HCT116 (cell line): Measurements from ENCODE around the gene CUX1. TPM values are rescaled to one million over a fixed set of nuclear protein-coding genes. Genes with fewer than 3 reads are reported as not detected.

Experiments
- ATAC-seq: fragments of 200-7000 bp; cut with Tn5 transposase; 2 replicates; pipeline ENCODE4 v1.9.1; 2020; ENCODE audit warnings: mild to moderate bottlenecking, moderate library complexity
- BruUV-seq: library from RNA; stranded (reverse); fragments of 400-500 nt; replicated peaks from 2 replicates; lab custom pipeline; 2021; lab: Mats Ljungman, UMichigan
- CTCF ChIA-PET: fragments of 300-600 bp; sonication (Branson Sonifier 250); formaldehyde crosslinking; loops from one replicate; lab custom pipeline; 2021; ENCODE audit warnings: antibody characterized with exemption; lab: Charles Lee
- POLR2A ChIA-PET: fragments of 300-600, 350-600 bp; sonication (Branson Sonifier 250); formaldehyde crosslinking; loops from one replicate; lab custom pipeline; 2021; ENCODE audit warnings: antibody characterized with exemption; lab: Charles Lee
- RAD21 ChIA-PET, 2 experiments: fragments of 300-600 bp; sonication (Branson Sonifier 250); formaldehyde crosslinking; loops; one replicate each; lab custom pipeline; 2023; ENCODE audit warnings: low total read pairs in 2 of 2; ENCODE audit not compliant: uncharacterized antibody in 2 of 2, unreplicated experiment in 2 of 2, low non-redundant PET in 1 of 2; lab: Charles Lee
- DNase-seq: peaks from one replicate; pipeline ENCODE4 v3.0.0-alpha.2; 2010; ENCODE audit warnings: low read depth, low spot score
- H2AFZ ChIP-seq: fragments of 200-600 bp; shearing (Covaris generic), sonication (generic); 2 replicates; pipeline ENCODE4 v1.6.1; 2017; ENCODE audit warnings: low read depth, mixed run types, mixed read lengths, antibody characterized with exemption, low read length; ENCODE audit not compliant: poor library complexity, severe bottlenecking
- H3K27ac ChIP-seq: 2 replicates; pipeline ENCODE4 v1.5.1; 2012; ENCODE audit warnings: low read depth, low read length
- H3K27me3 ChIP-seq: fragments of 200-600 bp; sonication (generic); 2 replicates; pipeline ENCODE4 v1.6.1; 2016; ENCODE audit warnings: mixed run types, low read length, mixed read lengths; ENCODE audit not compliant: insufficient read depth
- H3K36me3 ChIP-seq, 2 experiments: fragments of 200-500 bp in 1 of 2; fragments of 200-600 bp in 1 of 2; sonication (Bioruptor generic) in 1 of 2; sonication (generic) in 1 of 2; 2 replicates each; pipeline versions ENCODE4 v1.5.1 to v1.6.1; 2014 to 2016; ENCODE audit warnings: low read length in 2 of 2, inconsistent platforms in 1 of 2, mixed read lengths in 1 of 2, mixed run types in 1 of 2; ENCODE audit not compliant: insufficient read depth in 2 of 2, control insufficient read depth in 1 of 2
- H3K4me1 ChIP-seq, 2 experiments: fragments of 200-600 bp in 1 of 2; sonication (generic) in 1 of 2; 2 replicates each; pipeline versions ENCODE4 v1.5.1 to v1.6.1; 2012 to 2017; ENCODE audit warnings: low read length in 2 of 2, inconsistent platforms in 1 of 2, mild to moderate bottlenecking in 1 of 2, mixed read lengths in 1 of 2, mixed run types in 1 of 2, moderate library complexity in 1 of 2; ENCODE audit not compliant: insufficient read depth in 2 of 2, control insufficient read depth in 1 of 2
- H3K4me2 ChIP-seq: fragments of 200-600 bp; sonication (generic); 2 replicates; pipeline ENCODE4 v1.6.1; 2017; ENCODE audit warnings: mixed run types, low read length, mixed read lengths
- H3K4me3 ChIP-seq, 2 experiments: fragments of 200-600 bp in 1 of 2; sonication (generic) in 1 of 2; replicated peaks in 1 of 2; 2 replicates each; pipeline ENCODE4 v1.5.1; 2011 to 2016; ENCODE audit warnings: low read length in 2 of 2, control low read depth in 1 of 2, low read depth in 1 of 2, mild to moderate bottlenecking in 1 of 2, mixed read lengths in 1 of 2, mixed run types in 1 of 2
- H3K79me2 ChIP-seq: fragments of 200-600 bp; sonication (generic); 2 replicates; pipeline ENCODE4 v1.6.1; 2017; ENCODE audit warnings: mild to moderate bottlenecking, mixed run types, low read length, moderate library complexity, mixed read lengths; ENCODE audit not compliant: insufficient read depth
- H3K9ac ChIP-seq: fragments of 200-600 bp; sonication (generic); 2 replicates; pipeline ENCODE4 v1.6.1; 2016; ENCODE audit warnings: low read length, mixed read lengths
- H3K9me2 ChIP-seq: fragments of 200-600 bp; sonication (generic), shearing (Covaris generic); 2 replicates; pipeline ENCODE4 v1.6.1; 2017; ENCODE audit warnings: mixed run types, mild to moderate bottlenecking, moderate library complexity; ENCODE audit not compliant: insufficient read depth
- H3K9me3 ChIP-seq, 2 experiments: fragments of 200-500 bp in 1 of 2; fragments of 200-600 bp in 1 of 2; sonication (Bioruptor generic) in 1 of 2; sonication (generic) in 1 of 2; 2 replicates each; pipeline ENCODE4 v1.6.1; 2014 to 2017; ENCODE audit warnings: low read length in 2 of 2, mixed read lengths in 2 of 2, inconsistent platforms in 1 of 2, low read depth in 1 of 2, mild to moderate bottlenecking in 1 of 2, mixed run types in 1 of 2, moderate library complexity in 1 of 2; ENCODE audit not compliant: control insufficient read depth in 1 of 2, insufficient read depth in 1 of 2
- H4K20me1 ChIP-seq: fragments of 200-600 bp; sonication (generic), shearing (Covaris generic); 2 replicates; pipeline ENCODE4 v1.6.1; 2017; ENCODE audit warnings: mixed run types, mild to moderate bottlenecking, moderate library complexity; ENCODE audit not compliant: insufficient read depth
- CEBPB ChIP-seq: IDR thresholded peaks from 2 replicates; pipeline ENCODE4 v1.6.1; 2012; ENCODE audit warnings: low read depth
- EGR1 ChIP-seq: IDR thresholded peaks from 2 replicates; pipeline ENCODE4 v1.6.1; 2012; ENCODE audit warnings: low read depth
- EZH2 ChIP-seq: fragments of 200-600 bp; sonication (generic); IDR thresholded peaks from 2 replicates; pipeline ENCODE4 v1.6.1; 2017; ENCODE audit warnings: antibody characterized with exemption, mixed run types
- POLR2A ChIP-seq: IDR thresholded peaks from 2 replicates; pipeline ENCODE4 v1.7.0; 2011; ENCODE audit warnings: borderline replicate concordance; ENCODE audit not compliant: insufficient read depth, insufficient read length; ENCODE audit errors: extremely low read depth
- POLR2AphosphoS5 ChIP-seq: IDR thresholded peaks from 2 replicates; pipeline ENCODE4 v1.6.1; 2011; ENCODE audit warnings: mild to moderate bottlenecking, low read depth, low read length, moderate library complexity
- RAD21 ChIP-seq: IDR thresholded peaks from 2 replicates; pipeline ENCODE4 v1.6.1; 2012; ENCODE audit warnings: low read depth, mild to moderate bottlenecking
- SP1 ChIP-seq: IDR thresholded peaks from 2 replicates; pipeline ENCODE4 v1.6.1; 2012; ENCODE audit warnings: low read depth
- YY1 ChIP-seq: IDR thresholded peaks from 2 replicates; pipeline ENCODE4 v1.6.1; 2011; ENCODE audit warnings: low read length, low read depth, moderate library complexity, mild to moderate bottlenecking; ENCODE audit not compliant: insufficient replicate concordance; ENCODE audit errors: extremely low read depth
- ZFX ChIP-seq: fragments of 450-650 bp; IDR thresholded peaks from 2 replicates; pipeline ENCODE4 v1.6.1; 2017
- ZNF274 ChIP-seq: fragments of 200-500 bp; sonication (Bioruptor generic); IDR thresholded peaks from 2 replicates; pipeline ENCODE4 v1.6.1; 2014; ENCODE audit warnings: mild to moderate bottlenecking, low read depth, low read length, inconsistent platforms
- intact Hi-C: fragments of 100-400 bp; cut with micrococcal nuclease; formaldehyde crosslinking; loops from 2 replicates; pipeline ENCODE4 v1.10.0; 2022
- total RNA-seq: library from RNA; stranded (reverse); gene quantifications from one replicate; pipeline ENCODE4 v1.2.1, GENCODE V29; 2021; ENCODE audit not compliant: unreplicated experiment
- TF ChIP-seq, protein P1 (sequence below): IDR thresholded peaks from 2 replicates; pipeline ENCODE4 v1.6.1; 2012; ENCODE audit warnings: low read depth
- TF ChIP-seq, protein P2 (sequence below): IDR thresholded peaks from 2 replicates; pipeline ENCODE4 v1.6.1; 2012

The CUX1 gene
- total RNA-seq, 1 experiment from 2014 or later = 68.9 TPM

GRCh38 chr7:102193806-102194205 lies 376.4 kb downstream of the CUX1 start:
- H3K9me2 ChIP-seq = no peaks in the 10 kb centered on the region
- H3K9ac ChIP-seq = no peak overlapping the region
- no peak overlapping the region for H3K4me2 ChIP-seq
- peaks cover 0 to 6% of the 10 kb centered on the region in 2 experiments; a peak in 2 of 4 replicates for H3K36me3 ChIP-seq
- ChIA-PET CTCF (no interaction called here), RAD21 (interaction anchor here in 1 of 2 experiments (0.6 kb wide), 1 partner anchor 324 kb away, joined by 3 read pairs; no protein-coding TSS in a partner anchor), POLR2A (interaction anchor here (0.6 kb wide), 1 partner anchor 22 kb away, joined by 3 read pairs; no protein-coding TSS in a partner anchor)
- TF ChIP-seq ZNF274 (no peak), CEBPB (no peak), POLR2A (no peak), RAD21 (no peak), POLR2AphosphoS5 (no peak)
- no peaks in the 10 kb centered on the region for H3K79me2 ChIP-seq
- no TSS peak for BruUV-seq
- DNase-seq (no peak), ATAC-seq (no peak)
- H2AFZ ChIP-seq = no peak overlapping the region
- H3K4me3 ChIP-seq = no peak overlapping the region
- no peaks in the 10 kb centered on the region for H4K20me1 ChIP-seq
- no peak overlapping the region for H3K27ac ChIP-seq
- H3K9me3 ChIP-seq = no peaks in the 10 kb centered on the region
- H3K27me3 ChIP-seq = no peaks in the 10 kb centered on the region
- intact Hi-C loops = no loop called here
- no peaks in the 10 kb centered on the region for H3K4me1 ChIP-seq

- intact Hi-C loops = no loop called here
- RAD21 ChIA-PET = no interaction called here
Measured at GRCh38 chr7:102195361-102195760, 377.9 kb downstream of the CUX1 start.

More at GRCh38 chr7:102195361-102195760, 377.9 kb downstream of the CUX1 start:
- Histone ChIP-seq H3K36me3 (peaks cover 0 to 6% of the 10 kb centered on the region in 2 experiments; a peak in 2 of 4 replicates), H3K4me2 (no peak overlapping the region), H3K9me3 (no peaks in the 10 kb centered on the region), H3K9ac (no peak overlapping the region), H3K4me3 (no peak overlapping the region), H4K20me1 (no peaks in the 10 kb centered on the region), H2AFZ (no peak overlapping the region)
- POLR2A ChIA-PET = no interaction called here
- DNase-seq = no peak
- TF ChIP-seq POLR2AphosphoS5 (no peak), ZFX (no peak), SP1 (no peak), YY1 (no peak), RAD21 (no peak), CEBPB (no peak), EGR1 (no peak), EZH2 (no peak)
- TF ChIP-seq, protein P1, sequence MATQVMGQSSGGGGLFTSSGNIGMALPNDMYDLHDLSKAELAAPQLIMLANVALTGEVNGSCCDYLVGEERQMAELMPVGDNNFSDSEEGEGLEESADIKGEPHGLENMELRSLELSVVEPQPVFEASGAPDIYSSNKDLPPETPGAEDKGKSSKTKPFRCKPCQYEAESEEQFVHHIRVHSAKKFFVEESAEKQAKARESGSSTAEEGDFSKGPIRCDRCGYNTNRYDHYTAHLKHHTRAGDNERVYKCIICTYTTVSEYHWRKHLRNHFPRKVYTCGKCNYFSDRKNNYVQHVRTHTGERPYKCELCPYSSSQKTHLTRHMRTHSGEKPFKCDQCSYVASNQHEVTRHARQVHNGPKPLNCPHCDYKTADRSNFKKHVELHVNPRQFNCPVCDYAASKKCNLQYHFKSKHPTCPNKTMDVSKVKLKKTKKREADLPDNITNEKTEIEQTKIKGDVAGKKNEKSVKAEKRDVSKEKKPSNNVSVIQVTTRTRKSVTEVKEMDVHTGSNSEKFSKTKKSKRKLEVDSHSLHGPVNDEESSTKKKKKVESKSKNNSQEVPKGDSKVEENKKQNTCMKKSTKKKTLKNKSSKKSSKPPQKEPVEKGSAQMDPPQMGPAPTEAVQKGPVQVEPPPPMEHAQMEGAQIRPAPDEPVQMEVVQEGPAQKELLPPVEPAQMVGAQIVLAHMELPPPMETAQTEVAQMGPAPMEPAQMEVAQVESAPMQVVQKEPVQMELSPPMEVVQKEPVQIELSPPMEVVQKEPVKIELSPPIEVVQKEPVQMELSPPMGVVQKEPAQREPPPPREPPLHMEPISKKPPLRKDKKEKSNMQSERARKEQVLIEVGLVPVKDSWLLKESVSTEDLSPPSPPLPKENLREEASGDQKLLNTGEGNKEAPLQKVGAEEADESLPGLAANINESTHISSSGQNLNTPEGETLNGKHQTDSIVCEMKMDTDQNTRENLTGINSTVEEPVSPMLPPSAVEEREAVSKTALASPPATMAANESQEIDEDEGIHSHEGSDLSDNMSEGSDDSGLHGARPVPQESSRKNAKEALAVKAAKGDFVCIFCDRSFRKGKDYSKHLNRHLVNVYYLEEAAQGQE = no peak
- TF ChIP-seq, protein P2, sequence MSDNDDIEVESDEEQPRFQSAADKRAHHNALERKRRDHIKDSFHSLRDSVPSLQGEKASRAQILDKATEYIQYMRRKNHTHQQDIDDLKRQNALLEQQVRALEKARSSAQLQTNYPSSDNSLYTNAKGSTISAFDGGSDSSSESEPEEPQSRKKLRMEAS = no peak
- TF ChIP-seq, all 23 proteins: peak for 0
- Histone ChIP-seq H3K27me3 (no peaks in the 10 kb centered on the region), H3K4me1 (no peaks in the 10 kb centered on the region), H3K79me2 (no peaks in the 10 kb centered on the region), H3K9me2 (no peaks in the 10 kb centered on the region), H3K27ac (no peak overlapping the region)
- CTCF ChIA-PET = no interaction called here
- ATAC-seq = no peak
- BruUV-seq = no TSS peak
